Mucosa of stomach (tissue), 1 donor: Measurements from ENCODE around the gene MICAL3.

Source experiments
- H3K27me3 ChIP-seq: one replicate; pipeline ENCODE4 v1.7.0; 2013; ENCODE audit warnings: mild to moderate bottlenecking, low read length; ENCODE audit not compliant: control insufficient read depth, insufficient read depth
- H3K36me3 ChIP-seq: one replicate; pipeline ENCODE4 v1.7.0; 2013; ENCODE audit warnings: low read length; ENCODE audit not compliant: control insufficient read depth, insufficient read depth
- H3K4me1 ChIP-seq: one replicate; pipeline ENCODE4 v1.7.0; 2013; ENCODE audit warnings: mild to moderate bottlenecking, low read length; ENCODE audit not compliant: control insufficient read depth, insufficient read depth
- H3K4me3 ChIP-seq: one replicate; pipeline ENCODE4 v1.7.0; 2013; ENCODE audit warnings: low read length
- H3K9ac ChIP-seq: one replicate; pipeline ENCODE4 v1.7.0; 2013; ENCODE audit warnings: mild to moderate bottlenecking, low read length, moderate library complexity
- H3K9me3 ChIP-seq: one replicate; pipeline ENCODE4 v1.7.0; 2013; ENCODE audit warnings: mild to moderate bottlenecking, low read length, moderate library complexity; ENCODE audit not compliant: control insufficient read depth
- donor health status: Pancreatic carcinoma.

MICAL3 gene

GRCh38 chr22:17866127-17866526 is 158.2 kb downstream of the MICAL3 start:
- H3K27me3 ChIP-seq: no peaks in the 10 kb centered on the region
- H3K36me3 ChIP-seq: no peaks in the 10 kb centered on the region
- no peaks in the 10 kb centered on the region for H3K9me3 ChIP-seq
- H3K4me1 ChIP-seq: no peaks in the 10 kb centered on the region
- H3K4me3 ChIP-seq: no peak overlapping the region
- no peak overlapping the region for H3K9ac ChIP-seq

GRCh38 chr22:17865183-17866055 is 158.9 kb downstream of the MICAL3 start:
- Histone ChIP-seq H3K4me3 (no peak overlapping the region), H3K4me1 (no peaks in the 10 kb centered on the region), H3K36me3 (no peaks in the 10 kb centered on the region), H3K9me3 (no peaks in the 10 kb centered on the region), H3K9ac (no peak overlapping the region), H3K27me3 (no peaks in the 10 kb centered on the region)

- no peak overlapping the region for H3K9ac ChIP-seq
- H3K27me3 ChIP-seq: no peaks in the 10 kb centered on the region
- H3K9me3 ChIP-seq: no peaks in the 10 kb centered on the region
- H3K4me1 ChIP-seq: peaks cover 3% of the 10 kb centered on the region
- no peak overlapping the region for H3K4me3 ChIP-seq
- no peaks in the 10 kb centered on the region for H3K36me3 ChIP-seq
Measured at GRCh38 chr22:17864398-17865182, 159.8 kb downstream of the MICAL3 start.

DNA sequence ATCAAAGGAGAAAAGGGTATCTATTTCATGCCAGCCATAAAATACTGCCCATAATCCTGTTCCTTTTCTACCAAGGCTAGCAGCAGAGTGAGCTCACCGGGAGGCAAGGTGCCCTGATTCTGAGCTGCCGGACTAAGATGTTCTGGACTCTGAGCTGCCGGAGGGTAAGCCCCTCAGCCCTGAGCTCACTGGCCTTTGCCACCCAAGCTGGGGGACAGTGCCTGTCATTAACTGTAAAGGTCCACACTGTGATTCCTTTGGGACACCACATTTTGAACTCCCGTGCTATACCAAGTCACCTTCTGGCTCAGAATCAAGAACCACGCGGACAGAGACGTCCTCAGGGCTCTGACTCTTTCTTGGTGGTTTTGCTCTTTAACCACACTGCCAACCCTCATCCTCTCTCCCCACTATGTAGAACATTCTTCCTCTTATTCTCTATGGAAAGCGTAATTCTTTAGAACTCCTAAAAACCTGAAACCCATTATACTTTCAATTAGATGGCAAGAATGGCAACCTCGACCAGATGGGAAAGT is 161.6 kb downstream of the MICAL3 start:
- H3K4me1 ChIP-seq: peaks cover 17% of the 10 kb centered on the region
- H3K36me3 ChIP-seq: no peaks in the 10 kb centered on the region
- no peak overlapping the region for H3K4me3 ChIP-seq
- no peak overlapping the region for H3K9ac ChIP-seq
- no peaks in the 10 kb centered on the region for H3K9me3 ChIP-seq
- no peaks in the 10 kb centered on the region for H3K27me3 ChIP-seq

DNA sequence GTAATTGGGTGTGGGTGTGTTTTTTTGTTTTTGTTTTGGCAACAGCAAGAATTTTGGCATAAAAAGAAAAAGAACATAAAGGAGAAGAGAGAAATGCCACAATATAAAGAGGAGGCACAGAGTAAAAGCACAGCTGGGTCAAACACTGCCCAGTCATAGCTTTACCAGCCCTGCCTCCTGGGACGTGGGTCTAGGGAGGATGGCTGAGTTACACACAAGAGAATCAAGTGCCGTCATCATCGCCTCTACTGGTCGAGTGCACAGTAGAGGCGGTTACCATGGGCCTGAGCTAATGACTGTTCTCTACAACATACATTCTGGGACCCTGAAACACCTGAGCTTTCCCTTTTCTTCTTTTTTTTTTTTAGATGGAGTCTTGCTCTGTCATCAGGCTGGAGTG is 162.5 kb downstream of the MICAL3 start:
- H3K27me3 ChIP-seq: no peaks in the 10 kb centered on the region
- no peak overlapping the region for H3K9ac ChIP-seq
- H3K9me3 ChIP-seq: no peaks in the 10 kb centered on the region
- no peak overlapping the region for H3K4me3 ChIP-seq
- no peaks in the 10 kb centered on the region for H3K36me3 ChIP-seq
- peaks cover 23% of the 10 kb centered on the region for H3K4me1 ChIP-seq

- Histone ChIP-seq H3K4me1 (peaks cover 23% of the 10 kb centered on the region), H3K27me3 (no peaks in the 10 kb centered on the region), H3K36me3 (no peaks in the 10 kb centered on the region), H3K4me3 (no peak overlapping the region), H3K9ac (no peak overlapping the region), H3K9me3 (no peaks in the 10 kb centered on the region)
Measured at GRCh38 chr22:17860220-17860965, 164.0 kb downstream of the MICAL3 start.

DNA sequence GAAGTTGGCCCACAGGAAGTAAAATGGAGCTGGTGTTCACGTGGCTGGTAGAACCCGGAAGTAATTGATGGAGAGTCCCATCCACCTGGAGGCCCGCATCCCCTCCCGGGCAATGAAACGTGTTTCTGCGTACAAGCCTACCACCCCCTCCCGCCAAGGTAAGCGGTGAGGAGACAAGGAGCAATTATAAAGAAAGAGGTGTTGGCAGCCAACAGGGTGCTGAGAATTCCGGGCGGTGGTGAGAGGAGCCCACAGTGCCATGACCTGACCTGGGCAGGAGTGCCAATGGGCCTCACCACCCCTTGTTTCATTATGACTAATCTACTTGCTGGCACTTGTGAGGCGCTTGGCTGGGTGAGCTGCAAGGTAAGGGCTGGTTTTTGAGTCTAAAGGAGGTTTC is 166.3 kb downstream of the MICAL3 start:
- Histone ChIP-seq H3K27me3 (no peaks in the 10 kb centered on the region), H3K36me3 (no peaks in the 10 kb centered on the region), H3K4me1 (peaks cover 23% of the 10 kb centered on the region), H3K9me3 (no peaks in the 10 kb centered on the region), H3K9ac (no peak overlapping the region), H3K4me3 (no peak overlapping the region)

GRCh38 chr22:17855572-17856290 is 168.6 kb downstream of the MICAL3 start:
- H3K9ac ChIP-seq: no peak overlapping the region
- H3K4me3 ChIP-seq: no peak overlapping the region
- H3K9me3 ChIP-seq: no peaks in the 10 kb centered on the region
- peaks cover 23% of the 10 kb centered on the region for H3K4me1 ChIP-seq
- H3K27me3 ChIP-seq: no peaks in the 10 kb centered on the region
- no peaks in the 10 kb centered on the region for H3K36me3 ChIP-seq

- Histone ChIP-seq H3K4me1 (peaks cover 10% of the 10 kb centered on the region), H3K9ac (no peak overlapping the region), H3K36me3 (no peaks in the 10 kb centered on the region), H3K4me3 (no peak overlapping the region), H3K9me3 (no peaks in the 10 kb centered on the region), H3K27me3 (no peaks in the 10 kb centered on the region)
Measured at GRCh38 chr22:17853073-17853472, 171.3 kb downstream of the MICAL3 start.

GRCh38 chr22:17851759-17852158 is 172.6 kb downstream of the MICAL3 start:
- Histone ChIP-seq H3K9ac (no peak overlapping the region), H3K9me3 (no peaks in the 10 kb centered on the region), H3K36me3 (no peaks in the 10 kb centered on the region), H3K27me3 (no peaks in the 10 kb centered on the region), H3K4me1 (peaks cover under 1% of the 10 kb centered on the region), H3K4me3 (no peak overlapping the region)

DNA sequence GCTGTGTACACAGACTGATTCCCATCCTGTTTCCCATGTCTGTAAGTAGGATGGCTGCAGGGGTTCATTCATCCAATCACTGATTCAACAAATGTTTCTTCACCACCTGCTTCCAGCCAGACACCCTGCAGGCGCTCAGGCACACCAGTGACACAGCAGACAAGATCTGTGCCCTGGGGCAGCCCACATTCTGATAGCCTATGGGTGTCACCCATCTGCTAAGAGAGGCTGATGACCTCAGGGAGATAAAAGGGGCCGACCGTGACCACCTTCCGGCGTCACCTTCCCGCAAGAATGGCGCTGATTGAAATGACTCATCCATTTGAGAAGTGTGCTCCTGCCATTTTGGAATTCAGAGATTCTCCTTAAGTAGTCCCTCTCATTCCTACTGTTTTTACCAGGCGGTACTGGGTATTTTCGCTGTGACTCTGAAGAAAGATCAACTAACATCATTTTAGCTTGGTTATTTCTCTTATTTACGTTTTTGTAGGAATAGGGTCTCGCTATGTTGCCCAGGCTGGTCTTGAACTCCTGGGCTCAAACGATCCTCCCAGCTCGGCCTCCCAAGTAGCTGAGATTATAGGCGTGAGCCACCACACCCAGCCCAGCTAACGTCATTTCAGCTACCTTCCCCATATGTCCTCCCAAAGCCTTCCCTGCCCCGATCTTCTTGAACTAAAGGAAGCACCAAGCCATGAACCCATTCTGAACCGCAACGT is 176.8 kb downstream of the MICAL3 start:
- no peaks in the 10 kb centered on the region for H3K9me3 ChIP-seq
- no peak overlapping the region for H3K9ac ChIP-seq
- H3K27me3 ChIP-seq: no peaks in the 10 kb centered on the region
- H3K4me3 ChIP-seq: no peak overlapping the region
- no peaks in the 10 kb centered on the region for H3K36me3 ChIP-seq
- H3K4me1 ChIP-seq: peaks cover 8% of the 10 kb centered on the region
